ENCODE results near the gene LYST.

- TF ChIP-seq CTCF (IDR thresholded peaks at IDR 0.05) (no peak), POLR2A (IDR thresholded peaks at IDR 0.05) (no peak)
Measured at GRCh38 chr1:235688096-235688495, 178.6 kb downstream of the LYST start.

Data from sigmoid colon (tissue), 3 donors.